A673 (cell line): ENCODE measurements around the gene C10orf90. TPM values are rescaled to one million over a fixed set of nuclear protein-coding genes. Genes with fewer than 3 reads are reported as not detected.

Experiments
- BruUV-seq: library from RNA; stranded (reverse); fragments of 400-500 nt; replicated peaks from 2 replicates; lab custom pipeline; 2021; lab: Mats Ljungman, UMichigan
- CTCF ChIA-PET: fragments of 300-600 bp; sonication (Branson Sonifier 250); formaldehyde crosslinking; loops from one replicate; lab custom pipeline; 2022; ENCODE audit warnings: antibody characterized with exemption; lab: Charles Lee
- POLR2A ChIA-PET: fragments of 300-600 bp; sonication (Branson Sonifier 250); formaldehyde crosslinking; loops from one replicate; lab custom pipeline; 2022; ENCODE audit warnings: antibody characterized with exemption; ENCODE audit not compliant: low non-redundant PET; lab: Charles Lee
- DNase-seq: peaks from one replicate; pipeline ENCODE4 v3.0.0-alpha.2; 2015; ENCODE audit warnings: low spot score
- H3K27ac ChIP-seq: fragments of 200-600 bp; sonication (generic); 2 replicates; pipeline ENCODE4 v1.5.1; 2016; ENCODE audit warnings: mixed run types, low read depth, mild to moderate bottlenecking, mixed read lengths, antibody characterized with exemption, low read length; ENCODE audit not compliant: poor library complexity, severe bottlenecking
- H3K27me3 ChIP-seq: fragments of 200-600 bp; sonication (generic); replicated peaks from 2 replicates; pipeline ENCODE4 v1.6.1; 2017; ENCODE audit warnings: mixed run types, low read depth, mild to moderate bottlenecking, mixed read lengths, antibody characterized with exemption, low read length; ENCODE audit not compliant: insufficient read depth, poor library complexity
- H3K36me3 ChIP-seq: fragments of 200-600 bp; sonication (generic); 2 replicates; pipeline ENCODE4 v1.6.1; 2016; ENCODE audit warnings: mixed run types, mild to moderate bottlenecking, mixed read lengths, antibody characterized with exemption, low read length; ENCODE audit not compliant: insufficient read depth, poor library complexity, severe bottlenecking
- H3K4me1 ChIP-seq: fragments of 200-600 bp; sonication (generic); 2 replicates; pipeline ENCODE4 v1.6.1; 2017; ENCODE audit warnings: mixed run types, mild to moderate bottlenecking, mixed read lengths, antibody characterized with exemption, low read length; ENCODE audit not compliant: insufficient read depth, poor library complexity, severe bottlenecking
- H3K4me3 ChIP-seq: fragments of 200-600 bp; sonication (generic); 2 replicates; pipeline ENCODE4 v1.5.1; 2016; ENCODE audit warnings: low read depth, mixed run types, mild to moderate bottlenecking, mixed read lengths, low read length; ENCODE audit not compliant: poor library complexity, severe bottlenecking
- H3K9me3 ChIP-seq: fragments of 200-600 bp; sonication (generic); 2 replicates; pipeline ENCODE4 v1.6.1; 2016; ENCODE audit warnings: mixed run types, low read depth, mild to moderate bottlenecking, mixed read lengths, antibody characterized with exemption, low read length; ENCODE audit not compliant: poor library complexity, severe bottlenecking
- CTCF ChIP-seq: fragments of 300-800, 200-600 bp; sonication (generic); conservative IDR thresholded peaks from 2 replicates; pipeline ENCODE4 v1.5.1; 2017; ENCODE audit warnings: low read depth, mild to moderate bottlenecking, antibody characterized with exemption, low read length, moderate library complexity, mixed read lengths
- EZH2 ChIP-seq: fragments of 200-600 bp; sonication (generic); IDR thresholded peaks from 2 replicates; pipeline ENCODE4 v1.6.1; 2017; ENCODE audit warnings: borderline replicate concordance, low read depth, mild to moderate bottlenecking, mixed read lengths, antibody characterized with exemption, low read length; ENCODE audit not compliant: poor library complexity, severe bottlenecking
- intact Hi-C: fragments of 100-400 bp; cut with micrococcal nuclease; formaldehyde crosslinking; loops from one replicate; pipeline ENCODE4 v1.10.0; 2022; ENCODE audit not compliant: unreplicated experiment
- total RNA-seq: library from RNA; stranded (reverse); gene quantifications from 2 replicates; pipeline ENCODE4 v1.2.3, GENCODE V29; 2021

The C10orf90 gene
- total RNA-seq, 1 experiment from 2014 or later, result not detected

DNA sequence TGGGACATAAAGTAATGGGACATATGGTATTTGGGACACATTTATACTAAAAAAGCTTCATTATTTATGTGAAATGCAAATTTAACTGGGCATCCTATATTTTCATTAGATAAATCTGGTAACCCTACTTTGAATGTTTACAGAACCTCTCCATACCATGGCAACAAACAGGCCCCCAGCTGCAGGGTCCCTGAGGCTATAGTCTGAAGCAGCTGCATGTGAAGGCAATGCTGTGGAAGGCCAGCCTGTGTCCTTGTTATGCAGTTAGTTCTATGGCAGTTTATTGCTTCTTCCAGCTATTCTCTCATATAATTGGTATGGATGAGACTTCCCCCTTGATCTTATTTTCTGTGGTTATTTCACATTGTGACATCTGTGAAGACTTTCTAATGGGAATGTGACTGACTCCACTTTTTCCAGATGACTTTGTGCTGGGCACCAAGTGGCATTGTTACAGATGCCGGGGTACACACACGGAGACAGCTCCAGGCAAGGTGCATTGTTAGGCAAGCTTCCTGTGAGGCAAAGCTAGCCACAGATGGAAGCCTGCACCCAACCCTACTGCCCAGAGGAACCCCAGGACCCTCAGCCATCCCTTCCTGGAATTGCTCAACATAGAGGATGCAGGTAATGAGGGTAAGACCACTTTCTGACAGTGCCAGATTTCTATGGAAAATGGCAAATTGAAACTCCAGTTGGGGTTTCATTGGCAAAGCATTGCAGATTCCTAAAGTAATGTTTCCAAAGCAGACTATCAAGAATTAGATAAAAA, 232.7 kb downstream of the C10orf90 start:
- intact Hi-C loops, result no loop called here
- TF ChIP-seq EZH2 (no peak), CTCF (no peak)
- no peak for DNase-seq
- BruUV-seq, result no TSS peak
- Histone ChIP-seq H3K36me3 (no peaks in the 10 kb centered on the region), H3K27ac (no peak overlapping the region), H3K4me1 (no peaks in the 10 kb centered on the region), H3K4me3 (no peak overlapping the region), H3K9me3 (no peaks in the 10 kb centered on the region), H3K27me3 (peaks cover 2% of the 10 kb centered on the region)
- CTCF ChIA-PET, result no interaction called here
- POLR2A ChIA-PET, result no interaction called here

- Histone ChIP-seq H3K27ac (no peak overlapping the region), H3K4me3 (no peak overlapping the region), H3K27me3 (peaks cover 5% of the 10 kb centered on the region), H3K4me1 (no peaks in the 10 kb centered on the region), H3K36me3 (no peaks in the 10 kb centered on the region), H3K9me3 (no peaks in the 10 kb centered on the region)
- TF ChIP-seq CTCF (no peak), EZH2 (no peak)
- intact Hi-C loops, result no loop called here
- POLR2A ChIA-PET, result no interaction called here
- CTCF ChIA-PET, result no interaction called here
- BruUV-seq, result no TSS peak
- DNase-seq, result no peak
These were observed 236.3 kb downstream of the C10orf90 start for GRCh38 chr10:126434235-126434634.

GRCh38 chr10:126433351-126433750, 237.1 kb downstream of the C10orf90 start:
- ChIA-PET CTCF (no interaction called here), POLR2A (no interaction called here)
- Histone ChIP-seq H3K36me3 (no peaks in the 10 kb centered on the region), H3K4me1 (no peaks in the 10 kb centered on the region), H3K27ac (no peak overlapping the region), H3K4me3 (no peak overlapping the region), H3K9me3 (no peaks in the 10 kb centered on the region), H3K27me3 (peaks cover 6% of the 10 kb centered on the region)
- intact Hi-C loops, result no loop called here
- TF ChIP-seq CTCF (no peak), EZH2 (no peak)
- BruUV-seq, result no TSS peak
- DNase-seq, result no peak
